DMS153 (cell line): ENCODE data around the gene SLC1A3.
A peak's percentile ranks its signal among the peaks of the same experiment; 100 is the strongest.

Experiments
- DNase-seq: peaks from one replicate; lab custom pipeline; 2025; lab: John Stamatoyannopoulos, UW

SLC1A3 gene

GRCh38 chr5:36720688-36721087 is 114.3 kb downstream of the SLC1A3 start:
- DNase-seq = no peak

DNA sequence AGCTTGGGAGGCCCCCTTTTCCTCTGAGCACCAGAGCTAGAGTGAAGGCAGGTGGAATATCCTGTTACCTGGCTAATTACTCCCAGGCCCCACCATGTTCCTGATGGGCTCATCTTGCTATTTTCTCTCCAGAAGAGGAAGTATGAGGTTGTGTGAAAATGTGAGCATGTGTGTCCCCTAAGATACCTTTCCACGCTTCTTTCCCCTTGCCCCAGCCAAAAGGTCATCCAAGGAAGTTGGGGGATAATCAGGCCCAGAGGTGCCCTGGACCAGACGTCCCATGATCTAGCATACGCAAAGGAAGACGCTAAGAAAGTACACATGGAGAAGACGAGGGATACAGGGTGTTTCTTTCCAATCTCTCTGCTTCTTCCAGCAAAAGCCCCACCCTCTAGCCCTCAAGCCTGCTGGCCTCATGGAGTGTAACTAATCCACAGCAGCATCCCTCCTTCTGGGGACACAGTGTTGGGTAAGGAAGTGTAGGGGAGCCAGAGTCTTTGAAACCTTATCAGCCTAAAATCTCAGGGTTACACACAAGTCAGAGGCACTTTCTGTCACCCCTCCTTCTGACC is 115.3 kb downstream of the SLC1A3 start:
- DNase-seq = no peak

GRCh38 chr5:36722900-36723299 is 116.5 kb downstream of the SLC1A3 start:
- no peak for DNase-seq

DNA sequence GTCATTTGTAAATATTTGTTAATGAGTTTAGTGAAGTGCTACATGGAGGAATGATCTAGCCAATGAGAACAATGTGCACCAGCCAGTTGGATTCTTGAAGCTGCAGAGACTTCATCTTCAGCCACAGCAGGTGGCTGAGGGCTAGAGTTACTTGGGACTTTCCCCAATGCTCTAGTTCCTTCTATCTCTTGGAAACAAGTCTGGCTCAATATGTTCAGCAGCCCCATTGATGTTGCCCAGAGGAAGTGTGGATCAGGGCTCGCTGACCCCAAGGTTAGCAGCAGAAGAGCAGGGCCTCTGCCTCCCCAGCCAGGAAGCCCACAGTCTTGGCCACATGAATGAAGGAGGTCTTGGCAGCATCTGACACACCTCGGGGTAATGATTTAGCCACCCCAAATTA is 117.5 kb downstream of the SLC1A3 start:
- no peak for DNase-seq

GRCh38 chr5:36724467-36725332 is 118.3 kb downstream of the SLC1A3 start:
- no peak for DNase-seq

DNA sequence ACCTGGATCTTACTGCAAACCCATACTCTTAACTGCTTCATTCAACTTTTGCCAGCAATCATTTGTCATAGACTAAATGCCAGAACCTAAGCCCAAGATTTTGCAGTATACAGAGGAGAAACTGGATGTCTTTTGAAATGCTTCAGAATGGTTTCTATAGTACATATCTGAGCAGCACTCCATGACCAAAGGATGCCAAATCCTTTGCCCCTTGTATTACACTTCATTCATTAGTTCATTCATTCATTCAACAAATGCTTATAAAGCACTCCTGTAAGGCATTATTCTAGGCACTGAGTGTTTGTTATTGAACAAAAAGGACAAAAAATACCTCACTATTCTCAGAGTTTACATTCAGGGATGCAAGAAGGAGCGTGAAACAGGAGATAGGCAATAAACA is 119.9 kb downstream of the SLC1A3 start:
- no peak for DNase-seq

- DNase-seq = no peak
Measured at GRCh38 chr5:36726767-36727166, 120.4 kb downstream of the SLC1A3 start.

DNA sequence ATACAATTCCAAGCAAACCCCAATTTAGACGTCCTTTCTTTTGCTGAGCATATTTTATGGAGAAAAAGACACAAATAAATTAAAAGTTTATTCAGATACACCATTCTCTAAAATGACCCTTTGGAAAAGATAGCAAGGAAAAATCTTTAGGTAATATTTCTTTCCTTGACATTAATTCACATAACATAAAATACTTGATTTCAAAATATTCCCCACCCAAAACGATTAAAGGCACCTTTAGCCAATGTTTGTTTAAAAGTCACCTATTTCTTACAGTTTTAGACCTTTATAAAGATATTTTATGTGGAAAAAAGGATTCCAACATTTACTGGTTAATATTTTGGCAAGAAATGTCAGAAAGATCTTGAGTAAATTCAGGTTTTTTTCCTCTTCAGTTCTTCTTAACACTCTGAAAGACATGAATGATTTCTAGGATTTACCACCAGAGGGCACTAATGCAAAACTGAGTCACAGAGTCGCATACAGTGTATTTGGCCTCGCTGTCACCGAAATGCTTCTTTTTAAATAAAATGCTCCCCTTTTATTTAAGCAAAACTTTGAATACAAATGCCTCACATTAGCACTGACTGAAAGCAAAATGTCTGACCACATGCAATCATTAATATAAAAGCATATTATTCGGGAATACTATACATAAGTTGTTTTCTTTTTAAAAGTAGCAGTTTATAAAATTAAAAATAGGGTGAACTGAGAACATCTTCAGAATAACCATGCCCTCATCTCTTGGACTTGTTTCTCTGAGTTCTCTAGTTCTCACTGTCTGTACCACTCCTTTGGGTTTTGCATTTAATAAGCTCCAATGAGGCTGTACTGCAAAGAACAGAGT is 122.5 kb downstream of the SLC1A3 start:
- DNase-seq = peak; percentile 43

GRCh38 chr5:36730537-36731216 is 124.3 kb downstream of the SLC1A3 start:
- DNase-seq = peak; percentile 24

GRCh38 chr5:36733183-36733582 is 126.8 kb downstream of the SLC1A3 start:
- no peak for DNase-seq

GRCh38 chr5:36734422-36734821 is 128.0 kb downstream of the SLC1A3 start:
- peak; percentile 31 for DNase-seq

GRCh38 chr5:36735891-36736290 is 129.5 kb downstream of the SLC1A3 start:
- no peak for DNase-seq
